NT2/D1 (cell line): ENCODE data around the gene SCN3A.

Experiments used
- DNase-seq: peaks from one replicate; pipeline ENCODE4 v3.0.0-alpha.2; 2011; ENCODE audit warnings: low read depth, low spot score
- H3K27me3 ChIP-seq: 2 replicates; pipeline ENCODE4 v1.6.0; 2011; ENCODE audit warnings: mild to moderate bottlenecking; ENCODE audit not compliant: insufficient read length, insufficient read depth
- H3K36me3 ChIP-seq: 2 replicates; pipeline ENCODE4 v1.6.1; 2011; ENCODE audit warnings: mild to moderate bottlenecking, low read length, mixed read lengths; ENCODE audit not compliant: insufficient read depth, insufficient read length
- H3K4me1 ChIP-seq: 2 replicates; pipeline ENCODE4 v1.5.1; 2011; ENCODE audit not compliant: insufficient read depth, insufficient read length
- H3K4me3 ChIP-seq: 2 replicates; pipeline ENCODE4 v1.5.1; 2011; ENCODE audit warnings: low read depth; ENCODE audit not compliant: insufficient read length
- H3K9ac ChIP-seq: 2 replicates; pipeline ENCODE4 v1.6.0; 2011; ENCODE audit warnings: low read depth; ENCODE audit not compliant: insufficient read length
- H3K9me3 ChIP-seq: 2 replicates; pipeline ENCODE4 v1.5.1; 2011; ENCODE audit warnings: mild to moderate bottlenecking, low read length; ENCODE audit not compliant: insufficient read depth
- SUZ12 ChIP-seq: IDR thresholded peaks from 2 replicates; pipeline ENCODE4 v1.6.1; 2011; ENCODE audit not compliant: insufficient read length, insufficient read depth; ENCODE audit errors: extremely low read depth
- YY1 ChIP-seq: IDR thresholded peaks from 2 replicates; pipeline ENCODE4 v1.6.1; 2011; ENCODE audit not compliant: insufficient read length, insufficient read depth
- ZNF274 ChIP-seq: IDR thresholded peaks from 2 replicates; pipeline ENCODE4 v1.6.1; 2011; ENCODE audit warnings: mild to moderate bottlenecking, low read depth, low read length

SCN3A gene

DNA sequence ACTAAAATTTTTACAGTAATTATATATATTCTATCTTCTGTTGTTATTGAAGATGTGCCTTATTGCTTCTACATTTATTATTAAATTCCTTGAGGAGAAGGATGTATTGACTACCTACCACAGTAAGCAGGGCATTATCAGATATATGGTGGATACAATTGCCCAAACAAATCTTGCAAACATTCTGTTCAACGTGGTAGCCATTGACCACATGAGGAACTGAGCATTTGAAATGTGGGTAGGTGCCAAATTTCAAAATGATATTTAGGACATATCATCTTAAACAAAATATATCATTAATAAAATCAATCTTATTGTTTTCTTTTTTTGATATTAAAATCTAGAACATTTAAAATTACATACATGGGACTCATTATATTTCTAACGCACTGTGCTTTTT is 11.1 kb downstream of the SCN3A start:
- H3K36me3 ChIP-seq: no peaks in the 10 kb centered on the region
- no peak for TF ChIP-seq SUZ12
- TF ChIP-seq YY1: no peak
- no peak for TF ChIP-seq ZNF274
- H3K27me3 ChIP-seq: no peaks in the 10 kb centered on the region
- no peak overlapping the region for H3K4me3 ChIP-seq
- H3K4me1 ChIP-seq: no peaks in the 10 kb centered on the region
- DNase-seq: no peak
- H3K9ac ChIP-seq: no peak overlapping the region
- no peaks in the 10 kb centered on the region for H3K9me3 ChIP-seq

DNA sequence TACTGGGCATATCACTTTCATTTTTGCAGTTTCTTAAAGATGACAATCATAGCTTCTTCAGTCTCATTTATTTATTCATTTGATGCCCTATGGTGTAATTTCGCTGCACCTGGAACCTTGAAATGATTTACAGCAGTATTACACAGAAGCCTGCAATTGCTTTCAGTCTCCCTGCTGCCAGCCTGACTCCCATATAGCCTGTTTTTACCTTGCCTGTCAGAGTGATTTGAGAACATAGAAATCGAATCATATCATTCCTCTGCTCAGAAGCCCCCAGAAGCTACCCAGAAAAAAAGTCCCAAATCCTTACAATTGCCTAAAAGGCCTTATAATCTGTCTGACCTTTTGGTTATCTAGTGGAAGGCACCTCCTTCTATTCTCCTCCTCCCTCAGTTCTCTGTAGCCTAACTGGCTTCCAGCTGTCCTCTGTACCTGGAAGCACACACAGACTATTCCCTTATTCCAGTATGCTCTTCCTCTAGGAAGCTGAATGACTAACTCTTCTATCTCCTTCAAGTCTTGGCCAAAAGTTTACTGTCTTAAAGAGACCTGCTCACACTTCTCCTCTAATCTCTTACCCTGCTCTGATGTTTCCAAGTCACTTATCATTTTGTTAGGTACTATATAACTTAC is 12.6 kb downstream of the SCN3A start:
- Histone ChIP-seq H3K36me3 (no peaks in the 10 kb centered on the region), H3K9me3 (no peaks in the 10 kb centered on the region), H3K9ac (no peak overlapping the region), H3K27me3 (no peaks in the 10 kb centered on the region), H3K4me1 (no peaks in the 10 kb centered on the region), H3K4me3 (no peak overlapping the region)
- DNase-seq: no peak
- TF ChIP-seq SUZ12 (no peak), ZNF274 (no peak), YY1 (no peak)

GRCh38 chr2:165185633-165186032 is 18.2 kb downstream of the SCN3A start:
- no peaks in the 10 kb centered on the region for H3K36me3 ChIP-seq
- H3K4me1 ChIP-seq: no peaks in the 10 kb centered on the region
- H3K4me3 ChIP-seq: no peak overlapping the region
- H3K27me3 ChIP-seq: no peaks in the 10 kb centered on the region
- TF ChIP-seq SUZ12: no peak
- no peak for TF ChIP-seq YY1
- TF ChIP-seq ZNF274: no peak
- H3K9me3 ChIP-seq: no peaks in the 10 kb centered on the region
- DNase-seq: no peak
- H3K9ac ChIP-seq: no peak overlapping the region

DNA sequence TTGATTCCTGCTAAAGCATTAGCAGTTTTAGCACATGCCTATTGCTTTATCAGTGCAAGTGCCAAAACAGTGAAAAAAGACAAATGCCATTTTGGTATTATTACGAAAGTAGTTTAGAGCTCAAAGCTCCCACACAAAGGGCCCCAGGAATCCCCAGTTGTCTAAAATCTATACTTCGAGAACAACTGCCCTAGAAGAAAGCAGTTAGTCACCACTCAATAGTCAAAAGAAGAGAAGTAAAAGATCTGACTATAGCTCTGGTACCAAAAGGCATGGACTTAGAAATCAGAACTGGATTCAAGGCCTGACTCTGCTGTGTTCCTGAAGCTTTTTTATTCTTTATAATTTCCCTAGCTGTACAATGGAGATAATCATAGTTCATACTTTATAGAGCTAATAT is 21.8 kb downstream of the SCN3A start:
- Histone ChIP-seq H3K9ac (no peak overlapping the region), H3K4me1 (no peaks in the 10 kb centered on the region), H3K36me3 (no peaks in the 10 kb centered on the region), H3K9me3 (no peaks in the 10 kb centered on the region), H3K4me3 (no peak overlapping the region), H3K27me3 (no peaks in the 10 kb centered on the region)
- no peak for TF ChIP-seq SUZ12
- TF ChIP-seq YY1: no peak
- no peak for TF ChIP-seq ZNF274
- DNase-seq: no peak

GRCh38 chr2:165176780-165177179 is 27.1 kb downstream of the SCN3A start:
- Histone ChIP-seq H3K9ac (no peak overlapping the region), H3K36me3 (no peaks in the 10 kb centered on the region), H3K4me1 (no peaks in the 10 kb centered on the region), H3K27me3 (no peaks in the 10 kb centered on the region), H3K4me3 (no peak overlapping the region), H3K9me3 (no peaks in the 10 kb centered on the region)
- TF ChIP-seq ZNF274 (no peak), SUZ12 (no peak), YY1 (no peak)
- no peak for DNase-seq

DNA sequence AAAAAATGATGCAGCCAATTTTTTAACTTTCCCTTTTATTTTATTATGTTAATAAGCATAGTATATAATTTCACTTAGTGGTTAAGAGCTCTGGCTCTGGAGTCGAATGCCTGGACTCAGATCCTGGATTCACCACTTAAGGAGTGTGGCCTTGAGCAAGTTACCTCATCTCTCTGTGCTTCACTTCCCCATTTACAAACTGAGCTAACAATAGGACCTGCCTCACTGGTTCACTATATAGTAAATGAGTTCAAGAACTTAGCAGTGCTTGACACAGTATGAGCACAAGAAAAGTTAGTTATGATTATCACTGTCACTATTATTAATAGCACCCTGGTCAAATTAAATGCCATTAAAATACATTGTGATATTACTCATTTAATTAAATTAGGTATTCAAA is 30.6 kb downstream of the SCN3A start:
- H3K4me1 ChIP-seq: no peaks in the 10 kb centered on the region
- DNase-seq: no peak
- H3K9me3 ChIP-seq: no peaks in the 10 kb centered on the region
- no peak overlapping the region for H3K9ac ChIP-seq
- H3K4me3 ChIP-seq: no peak overlapping the region
- H3K27me3 ChIP-seq: no peaks in the 10 kb centered on the region
- TF ChIP-seq YY1 (no peak), SUZ12 (no peak), ZNF274 (no peak)
- no peaks in the 10 kb centered on the region for H3K36me3 ChIP-seq

- no peak for TF ChIP-seq ZNF274
- no peak for TF ChIP-seq SUZ12
- no peak for TF ChIP-seq YY1
- H3K9me3 ChIP-seq: no peaks in the 10 kb centered on the region
- no peak overlapping the region for H3K4me3 ChIP-seq
Measured at GRCh38 chr2:165164201-165164600, 39.6 kb downstream of the SCN3A start.

DNA sequence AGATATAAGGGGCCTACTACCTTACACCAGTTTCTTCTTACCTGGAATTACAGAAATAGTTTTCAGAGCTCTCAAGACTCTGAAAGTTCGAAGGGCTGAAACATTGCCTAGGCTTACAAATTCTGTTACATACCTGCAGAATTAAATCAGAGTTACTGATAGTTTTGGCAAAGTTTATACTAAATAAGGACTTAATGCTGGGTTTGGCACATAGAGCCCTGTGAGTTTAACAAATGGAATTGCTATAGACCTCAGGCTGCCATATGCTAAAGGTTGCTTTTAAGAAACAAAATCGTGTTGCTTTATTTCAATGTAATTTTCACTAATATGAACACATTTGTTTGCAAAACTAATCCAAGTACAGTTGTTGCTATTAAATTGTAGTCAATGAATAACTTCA is 40.1 kb downstream of the SCN3A start:
- no peaks in the 10 kb centered on the region for H3K27me3 ChIP-seq
- no peak for TF ChIP-seq SUZ12
- no peak for TF ChIP-seq ZNF274
- TF ChIP-seq YY1: no peak
- no peaks in the 10 kb centered on the region for H3K36me3 ChIP-seq

More at GRCh38 chr2:165164201-165164600, 39.6 kb downstream of the SCN3A start:
- Histone ChIP-seq H3K4me1 (no peaks in the 10 kb centered on the region), H3K36me3 (no peaks in the 10 kb centered on the region), H3K9ac (no peak overlapping the region), H3K27me3 (no peaks in the 10 kb centered on the region)
- no peak for DNase-seq

More for the DNA sequence above, 40.1 kb downstream of the SCN3A start:
- Histone ChIP-seq H3K9ac (no peak overlapping the region), H3K9me3 (no peaks in the 10 kb centered on the region), H3K4me3 (no peak overlapping the region), H3K4me1 (no peaks in the 10 kb centered on the region)
- DNase-seq: no peak
